AG04450 (cell line): ENCODE results near the gene ASCC2. TPM values are rescaled to one million over a fixed set of nuclear protein-coding genes. Genes with fewer than 3 reads are reported as not detected.
"Not testable (repeated sequence)": the region's sequence is repeated elsewhere in the genome, so short reads cannot be mapped to it uniquely, and the experiment has no call there.

Experiments used
- CTCF ChIA-PET: fragments of 300-600, 350-600 bp; formaldehyde crosslinking; extraction: SDS; loops from one replicate; lab custom pipeline; 2022; ENCODE audit warnings: antibody characterized with exemption, inconsistent platforms; lab: Charles Lee
- POLR2A ChIA-PET: fragments of 350-600 bp; formaldehyde crosslinking; extraction: SDS; loops from one replicate; lab custom pipeline; 2021; ENCODE audit warnings: antibody characterized with exemption, inconsistent platforms; lab: Yijun Ruan, JAX
- DNase-seq: peaks from one replicate; pipeline ENCODE4 v3.0.0-alpha.2; 2011; ENCODE audit warnings: low read depth, low spot score
- H3K27ac ChIP-seq: one replicate; pipeline ENCODE4 v1.5.1; 2012; ENCODE audit warnings: low read depth, low read length, control low read depth
- H3K27me3 ChIP-seq: one replicate; pipeline ENCODE4 v1.6.0; 2012; ENCODE audit warnings: low read length; ENCODE audit not compliant: control insufficient read depth, insufficient read depth
- H3K4me3 ChIP-seq: 2 replicates; pipeline ENCODE4 v1.5.1; 2011; ENCODE audit warnings: mild to moderate bottlenecking, low read depth, low read length, control low read depth
- H3K9me3 ChIP-seq: 2 replicates; pipeline ENCODE4 v1.5.1; 2012; ENCODE audit warnings: low read length; ENCODE audit not compliant: control insufficient read depth, insufficient read depth
- CTCF ChIP-seq: IDR thresholded peaks from 2 replicates; pipeline ENCODE4 v1.5.1; 2011; ENCODE audit warnings: low read depth, low read length, control low read depth, inconsistent platforms
- polyA plus RNA-seq: library from polyadenylated mRNA; depleted of rRNA; stranded (reverse); fragments of >200 nt; gene quantifications from 2 replicates; pipeline ENCODE4 v1.2.3, GENCODE V29; 2011

Gene ASCC2
- polyA plus RNA-seq, 1 experiment: 45.9 TPM

GRCh38 chr22:29870574-29870973, 32.5 kb upstream of the ASCC2 start:
- H3K27me3 ChIP-seq: peaks cover 2% of the 10 kb centered on the region
- POLR2A ChIA-PET: no interaction called here
- DNase-seq: no peak
- H3K4me3 ChIP-seq: no peak overlapping the region
- CTCF ChIA-PET: interaction anchor here (0.7 kb wide), 1 partner anchor 764 kb away, joined by 3 read pairs; no protein-coding TSS in a partner anchor
- H3K27ac ChIP-seq: no peak overlapping the region
- no peak for TF ChIP-seq CTCF
- no peaks in the 10 kb centered on the region for H3K9me3 ChIP-seq

GRCh38 chr22:29867851-29868250, 29.8 kb upstream of the ASCC2 start:
- ChIA-PET CTCF (no interaction called here), POLR2A (no interaction called here)
- DNase-seq: no peak
- Histone ChIP-seq H3K27ac (no peak overlapping the region), H3K4me3 (no peak overlapping the region), H3K27me3 (no peaks in the 10 kb centered on the region), H3K9me3 (no peaks in the 10 kb centered on the region)
- TF ChIP-seq CTCF: no peak

DNA sequence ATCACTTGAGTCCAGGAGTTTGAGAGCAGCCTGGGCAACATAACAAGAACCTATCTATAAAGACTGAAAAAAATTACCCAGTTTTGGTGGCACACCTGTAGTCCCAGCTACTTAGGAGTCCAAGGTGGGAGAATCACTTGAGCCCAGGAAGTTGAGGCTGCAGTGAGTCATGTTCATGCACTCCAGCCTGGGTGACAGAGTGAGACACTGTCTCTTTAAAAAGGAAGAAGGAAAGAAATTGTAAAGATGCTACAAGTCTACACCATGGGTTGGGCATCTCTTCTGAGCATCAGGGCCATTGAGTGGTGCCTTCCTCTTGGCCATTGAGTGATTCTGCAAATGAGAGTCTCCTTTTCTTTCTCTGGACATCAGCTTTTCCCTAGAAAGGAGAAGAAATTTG, 29.2 kb upstream of the ASCC2 start:
- H3K27ac ChIP-seq: no peak overlapping the region
- H3K4me3 ChIP-seq: no peak overlapping the region
- ChIA-PET CTCF (no interaction called here), POLR2A (no interaction called here)
- no peaks in the 10 kb centered on the region for H3K9me3 ChIP-seq
- DNase-seq: no peak
- no peak for TF ChIP-seq CTCF
- H3K27me3 ChIP-seq: no peaks in the 10 kb centered on the region

- not testable (repeated sequence) for H3K4me3 ChIP-seq, H3K27me3 ChIP-seq, H3K9me3 ChIP-seq, DNase-seq, H3K27ac ChIP-seq
- CTCF ChIA-PET: interaction anchor here (0.6 kb wide), 1 partner anchor 9 kb away, joined by 3 read pairs; no protein-coding TSS in a partner anchor
- POLR2A ChIA-PET: interaction anchor here (0.6 kb wide), 1 partner anchor 154 kb away, joined by 6 read pairs; no protein-coding TSS in a partner anchor
These were observed 27.5 kb upstream of the ASCC2 start for GRCh38 chr22:29865572-29865971.

DNA sequence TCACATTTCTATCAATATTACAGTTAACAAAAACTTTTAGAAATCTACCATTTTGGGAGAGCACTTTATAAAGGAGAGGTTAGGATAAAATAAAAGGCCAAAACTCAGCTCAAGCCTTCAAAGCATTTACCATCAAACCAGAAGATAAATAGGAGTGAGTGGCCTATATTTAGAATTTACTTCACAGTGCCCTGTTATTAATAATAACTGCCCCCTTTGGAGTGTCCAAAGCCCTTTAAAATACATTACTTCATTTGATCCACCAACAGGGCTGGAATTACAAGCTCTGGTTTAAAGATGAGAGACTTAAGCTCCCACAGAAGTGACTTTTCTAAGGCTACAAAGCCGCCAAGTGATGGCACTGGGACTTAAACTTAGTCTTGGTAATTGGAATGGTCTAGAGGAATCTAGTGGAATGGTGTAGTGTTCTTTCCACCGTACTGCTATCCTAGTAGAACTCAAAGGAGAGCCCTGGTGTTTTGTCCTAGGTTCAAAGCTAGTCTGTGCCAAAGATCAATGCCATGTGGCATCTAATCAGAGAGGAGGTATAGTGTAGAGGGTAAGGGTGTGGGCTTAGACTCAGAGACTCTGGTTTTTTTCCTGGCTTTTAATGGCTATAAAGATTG, 23.7 kb upstream of the ASCC2 start:
- no peak for TF ChIP-seq CTCF
- Histone ChIP-seq H3K9me3 (no peaks in the 10 kb centered on the region), H3K27ac (no peak overlapping the region), H3K4me3 (no peak overlapping the region), H3K27me3 (no peaks in the 10 kb centered on the region)
- ChIA-PET POLR2A (no interaction called here), CTCF (interaction anchor here (0.6 kb wide), 1 partner anchor 143 kb away, joined by 4 read pairs; no protein-coding TSS in a partner anchor)
- DNase-seq: no peak
